Measurements from ENCODE around the gene SLC44A3. TPM values are rescaled to one million over a fixed set of nuclear protein-coding genes. Genes with fewer than 3 reads are reported as not detected.
A peak's percentile ranks its signal among the peaks of the same experiment; 100 is the strongest.

Gene SLC44A3
- total RNA-seq, 1 experiment from 2014 or later, result 32.0 TPM

- peak overlapping the region; percentile 33 for H3K4me3 Mint-ChIP-seq (ENCODE audit: low read depth, unreplicated experiment)
- H3K9me3 Mint-ChIP-seq (ENCODE audit: low read depth, unreplicated experiment), result peaks cover 3% of the 10 kb centered on the region
Measured at GRCh38 chr1:94773296-94773809, 46.8 kb upstream of the SLC44A3 start.

GRCh38 chr1:94773931-94774422 is 46.2 kb upstream of the SLC44A3 start:
- no peak for TF ChIP-seq CTCF (IDR thresholded peaks at IDR 0.05; ENCODE audit: unreplicated experiment)
- BruUV-seq (replicated peaks), result no TSS peak
- Mint-ChIP-seq H3K27ac (ENCODE audit: unreplicated experiment) (peak overlapping the region; percentile 97), H3K4me1 (ENCODE audit: low read depth, unreplicated experiment) (peaks cover 66% of the 10 kb centered on the region), H3K36me3 (ENCODE audit: insufficient read depth, unreplicated experiment) (peaks cover 15% of the 10 kb centered on the region), H3K4me3 (ENCODE audit: low read depth, unreplicated experiment) (peak overlapping the region; percentile 33), H3K9me3 (ENCODE audit: low read depth, unreplicated experiment) (peaks cover 3% of the 10 kb centered on the region), H3K27me3 (ENCODE audit: unreplicated experiment) (no peaks in the 10 kb centered on the region)
- peak; percentile 49 for DNase-seq
- intact Hi-C loops (cut with micrococcal nuclease; ENCODE audit: unreplicated experiment), result loop anchor here (2.0 kb wide), 2 partner anchors 45 to 127 kb away; no protein-coding TSS in a partner anchor
- CTCF ChIA-PET, result interaction anchor here (0.7 to 2.1 kb wide), 2 partner anchors 76 to 132 kb away, joined by 3 to 6 read pairs; no protein-coding TSS in a partner anchor

More at GRCh38 chr1:94773296-94773809, 46.8 kb upstream of the SLC44A3 start:
- peaks cover 15% of the 10 kb centered on the region for H3K36me3 Mint-ChIP-seq (ENCODE audit: insufficient read depth, unreplicated experiment)
- TF ChIP-seq CTCF (IDR thresholded peaks at IDR 0.05; ENCODE audit: unreplicated experiment), result no peak
- H3K27ac Mint-ChIP-seq (ENCODE audit: unreplicated experiment), result peak overlapping the region; percentile 97
- intact Hi-C loops (cut with micrococcal nuclease; ENCODE audit: unreplicated experiment), result loop anchor here (2.0 kb wide), 2 partner anchors 45 to 127 kb away; no protein-coding TSS in a partner anchor
- H3K27me3 Mint-ChIP-seq (ENCODE audit: unreplicated experiment), result no peaks in the 10 kb centered on the region
- H3K4me1 Mint-ChIP-seq (ENCODE audit: low read depth, unreplicated experiment), result peaks cover 69% of the 10 kb centered on the region
- no peak for DNase-seq
- CTCF ChIA-PET, result interaction anchor here (0.7 to 2.1 kb wide), 2 partner anchors 76 to 131 kb away, joined by 3 to 6 read pairs; no protein-coding TSS in a partner anchor
- no TSS peak for BruUV-seq (replicated peaks)

- H3K4me1 Mint-ChIP-seq (ENCODE audit: low read depth, unreplicated experiment), result peaks cover 61% of the 10 kb centered on the region
- CTCF ChIA-PET, result no interaction called here
- H3K36me3 Mint-ChIP-seq (ENCODE audit: insufficient read depth, unreplicated experiment), result peaks cover 15% of the 10 kb centered on the region
- no peak overlapping the region for H3K4me3 Mint-ChIP-seq (ENCODE audit: low read depth, unreplicated experiment)
- H3K27ac Mint-ChIP-seq (ENCODE audit: unreplicated experiment), result no peak overlapping the region
- no TSS peak for BruUV-seq (replicated peaks)
- H3K9me3 Mint-ChIP-seq (ENCODE audit: low read depth, unreplicated experiment), result peaks cover 3% of the 10 kb centered on the region
- no peaks in the 10 kb centered on the region for H3K27me3 Mint-ChIP-seq (ENCODE audit: unreplicated experiment)
- DNase-seq, result no peak
- no peak for TF ChIP-seq CTCF (IDR thresholded peaks at IDR 0.05; ENCODE audit: unreplicated experiment)
- intact Hi-C loops (cut with micrococcal nuclease; ENCODE audit: unreplicated experiment), result no loop called here
Measured at GRCh38 chr1:94776474-94776873, 43.7 kb upstream of the SLC44A3 start.

- Mint-ChIP-seq H3K4me1 (ENCODE audit: low read depth, unreplicated experiment) (peaks cover 53% of the 10 kb centered on the region), H3K27ac (ENCODE audit: unreplicated experiment) (no peak overlapping the region), H3K4me3 (ENCODE audit: low read depth, unreplicated experiment) (no peak overlapping the region), H3K27me3 (ENCODE audit: unreplicated experiment) (no peaks in the 10 kb centered on the region), H3K9me3 (ENCODE audit: low read depth, unreplicated experiment) (peaks cover 3% of the 10 kb centered on the region), H3K36me3 (ENCODE audit: insufficient read depth, unreplicated experiment) (peaks cover 10% of the 10 kb centered on the region)
- BruUV-seq (replicated peaks), result no TSS peak
- intact Hi-C loops (cut with micrococcal nuclease; ENCODE audit: unreplicated experiment), result no loop called here
- no peak for DNase-seq
- CTCF ChIA-PET, result no interaction called here
- TF ChIP-seq CTCF (IDR thresholded peaks at IDR 0.05; ENCODE audit: unreplicated experiment), result no peak
Measured at GRCh38 chr1:94777281-94777680, 42.9 kb upstream of the SLC44A3 start.
